DMS 273 (cell line): ENCODE data around the gene ASAP3.
"Not testable (repeated sequence)": the region's sequence is repeated elsewhere in the genome, so short reads cannot be mapped to it uniquely, and the experiment has no call there.

Experiments
- DNase-seq: peaks from one replicate; lab custom pipeline; 2025; ENCODE audit not compliant: unreplicated experiment; lab: John Stamatoyannopoulos, UW

ASAP3 gene

GRCh38 chr1:23515905-23516304 lies 31.9 kb upstream of the ASAP3 start:
- no peak for DNase-seq

GRCh38 chr1:23514111-23514679 lies 30.2 kb upstream of the ASAP3 start:
- DNase-seq, result no peak

- DNase-seq, result no peak
These were observed 25.9 kb upstream of the ASAP3 start for GRCh38 chr1:23509896-23510295.

- no peak for DNase-seq
These were observed 22.6 kb upstream of the ASAP3 start for GRCh38 chr1:23506376-23507107.

GRCh38 chr1:23505851-23506250 lies 21.9 kb upstream of the ASAP3 start:
- no peak for DNase-seq

GRCh38 chr1:23504156-23504555 lies 20.2 kb upstream of the ASAP3 start:
- DNase-seq, result not testable (repeated sequence)

GRCh38 chr1:23502951-23503350 lies 19.0 kb upstream of the ASAP3 start:
- no peak for DNase-seq

GRCh38 chr1:23500466-23500865 lies 16.5 kb upstream of the ASAP3 start:
- no peak for DNase-seq

- DNase-seq, result no peak
These were observed 13.9 kb upstream of the ASAP3 start for GRCh38 chr1:23497777-23498439.

- DNase-seq, result no peak
These were observed 12.7 kb upstream of the ASAP3 start for GRCh38 chr1:23496490-23497181.

- not testable (repeated sequence) for DNase-seq
These were observed 10.9 kb upstream of the ASAP3 start for GRCh38 chr1:23494836-23495235.

GRCh38 chr1:23492776-23493175 lies 8.8 kb upstream of the ASAP3 start:
- not testable (repeated sequence) for DNase-seq

- DNase-seq, result no peak
These were observed 8.2 kb upstream of the ASAP3 start for GRCh38 chr1:23492132-23492720.

- no peak for DNase-seq
These were observed 5.9 kb upstream of the ASAP3 start for GRCh38 chr1:23489842-23490241.

GRCh38 chr1:23485002-23485332 lies 988 bp upstream of the ASAP3 start:
- no peak for DNase-seq

- peak; percentile 95 for DNase-seq
These were observed 448 bp upstream of the ASAP3 start for GRCh38 chr1:23484253-23485001.

- DNase-seq, result no peak
These were observed 2.1 kb downstream of the ASAP3 start for GRCh38 chr1:23481904-23482303.

GRCh38 chr1:23481026-23481597 lies 2.9 kb downstream of the ASAP3 start:
- DNase-seq, result no peak

- no peak for DNase-seq
These were observed 3.6 kb downstream of the ASAP3 start for GRCh38 chr1:23480187-23481025.

GRCh38 chr1:23479666-23479941 lies 4.4 kb downstream of the ASAP3 start:
- no peak for DNase-seq
